ENCODE results near the gene SNTB2. TPM values are rescaled to one million over a fixed set of nuclear protein-coding genes. Genes with fewer than 3 reads are reported as not detected.

Gene SNTB2
- total RNA-seq, 1 donor from 2014 or later, result 22.9 TPM

DNA sequence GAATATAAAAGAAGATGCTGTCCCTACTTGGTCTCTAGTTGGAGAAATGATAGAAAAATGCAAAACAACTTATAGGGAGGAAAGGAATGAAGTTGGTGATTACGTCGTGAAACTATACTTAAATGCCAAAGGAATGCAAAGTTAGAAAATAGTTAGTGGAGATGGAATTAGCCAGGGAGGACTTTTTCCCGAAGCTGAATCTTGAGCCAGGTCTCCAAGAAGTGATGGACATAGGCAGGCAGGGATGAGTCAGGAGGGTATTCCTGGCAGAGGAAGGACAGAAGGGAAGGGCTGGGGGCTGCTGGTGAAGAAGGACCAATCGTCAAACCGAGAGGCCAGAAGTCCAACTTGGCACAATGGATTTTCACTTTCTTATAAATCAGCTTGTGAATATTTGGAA, 1.8 kb downstream of the SNTB2 start:
- H3K9me3 ChIP-seq (ENCODE audit: low read depth), result no peaks in the 10 kb centered on the region
- peaks cover 35% of the 10 kb centered on the region for H4K20me1 ChIP-seq (ENCODE audit: low read depth)
- no peaks in the 10 kb centered on the region for H3K36me3 ChIP-seq
- H3K27me3 ChIP-seq, result no peaks in the 10 kb centered on the region
- H3K4me3 ChIP-seq, result peak overlapping the region; percentile 95
- Mint-ChIP-seq H3K36me3 (peaks cover 11% of the 10 kb centered on the region), H3K4me3 (peak overlapping the region; percentile 91), H3K27me3 (ENCODE audit: insufficient read depth, low read depth) (peaks cover 2% of the 10 kb centered on the region), H3K9me3 (no peaks in the 10 kb centered on the region), H3K27ac (no peak overlapping the region), H3K4me1 (peaks cover 21% of the 10 kb centered on the region)
- H3K9ac ChIP-seq, result peak overlapping the region; percentile 53
- no peak overlapping the region for H3K27ac ChIP-seq
- H3F3A ChIP-seq (ENCODE audit: low read depth), result peaks cover 22% of the 10 kb centered on the region
- H3K4me2 ChIP-seq, result peak overlapping the region; percentile 97
- peaks cover 60% of the 10 kb centered on the region for H3K79me2 ChIP-seq (ENCODE audit: low read depth)
- H3K4me1 ChIP-seq, result peaks cover 20% of the 10 kb centered on the region
- TF ChIP-seq, protein P1, sequence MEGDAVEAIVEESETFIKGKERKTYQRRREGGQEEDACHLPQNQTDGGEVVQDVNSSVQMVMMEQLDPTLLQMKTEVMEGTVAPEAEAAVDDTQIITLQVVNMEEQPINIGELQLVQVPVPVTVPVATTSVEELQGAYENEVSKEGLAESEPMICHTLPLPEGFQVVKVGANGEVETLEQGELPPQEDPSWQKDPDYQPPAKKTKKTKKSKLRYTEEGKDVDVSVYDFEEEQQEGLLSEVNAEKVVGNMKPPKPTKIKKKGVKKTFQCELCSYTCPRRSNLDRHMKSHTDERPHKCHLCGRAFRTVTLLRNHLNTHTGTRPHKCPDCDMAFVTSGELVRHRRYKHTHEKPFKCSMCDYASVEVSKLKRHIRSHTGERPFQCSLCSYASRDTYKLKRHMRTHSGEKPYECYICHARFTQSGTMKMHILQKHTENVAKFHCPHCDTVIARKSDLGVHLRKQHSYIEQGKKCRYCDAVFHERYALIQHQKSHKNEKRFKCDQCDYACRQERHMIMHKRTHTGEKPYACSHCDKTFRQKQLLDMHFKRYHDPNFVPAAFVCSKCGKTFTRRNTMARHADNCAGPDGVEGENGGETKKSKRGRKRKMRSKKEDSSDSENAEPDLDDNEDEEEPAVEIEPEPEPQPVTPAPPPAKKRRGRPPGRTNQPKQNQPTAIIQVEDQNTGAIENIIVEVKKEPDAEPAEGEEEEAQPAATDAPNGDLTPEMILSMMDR (IDR thresholded peaks at IDR 0.05), result no peak
- TF ChIP-seq EZH2phosphoT487 (IDR thresholded peaks at IDR 0.05) (no peak), EZH2 (IDR thresholded peaks at IDR 0.05) (no peak)
- no peak overlapping the region for H2AFZ ChIP-seq (replicated peaks)
- peak; percentile 22 for DNase-seq (ENCODE audit: low spot score)

DNA sequence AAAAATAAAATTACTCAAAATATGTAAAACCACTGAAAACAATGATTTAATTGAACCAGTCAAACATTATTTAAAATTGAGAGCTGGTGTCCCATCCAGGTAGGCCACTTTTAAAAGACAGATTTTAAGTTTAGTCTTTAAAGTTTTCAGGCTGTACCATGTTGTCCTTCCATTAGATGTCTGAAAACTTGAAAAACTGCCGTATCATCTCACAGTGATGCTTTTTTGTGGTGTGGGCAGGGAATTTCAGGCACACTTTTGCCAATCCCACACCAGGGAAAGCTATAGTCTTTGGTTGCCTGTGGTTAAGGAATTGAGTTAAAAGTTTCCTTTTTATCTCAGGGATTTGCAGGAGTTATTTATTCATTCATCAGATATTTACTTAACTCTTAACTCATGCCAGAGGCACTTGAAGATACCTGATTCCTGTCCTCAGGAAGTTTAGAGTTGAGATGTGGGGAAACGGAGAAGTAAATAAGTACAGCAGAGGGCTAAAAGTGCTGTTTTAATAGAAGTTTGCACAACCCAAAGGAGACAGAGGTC, 3.2 kb downstream of the SNTB2 start:
- no peak overlapping the region for H3K9ac ChIP-seq
- peaks cover 72% of the 10 kb centered on the region for H3K79me2 ChIP-seq (ENCODE audit: low read depth)
- H3K4me3 ChIP-seq, result no peak overlapping the region
- no peaks in the 10 kb centered on the region for H3K9me3 ChIP-seq (ENCODE audit: low read depth)
- no peaks in the 10 kb centered on the region for H3K36me3 ChIP-seq
- Mint-ChIP-seq H3K27me3 (ENCODE audit: insufficient read depth, low read depth) (peaks cover 2% of the 10 kb centered on the region), H3K4me3 (no peak overlapping the region), H3K36me3 (peaks cover 9% of the 10 kb centered on the region), H3K9me3 (no peaks in the 10 kb centered on the region), H3K4me1 (peaks cover 21% of the 10 kb centered on the region), H3K27ac (no peak overlapping the region)
- peaks cover 20% of the 10 kb centered on the region for H3K4me1 ChIP-seq
- H2AFZ ChIP-seq (replicated peaks), result no peak overlapping the region
- no peaks in the 10 kb centered on the region for H3K27me3 ChIP-seq
- peaks cover 22% of the 10 kb centered on the region for H3F3A ChIP-seq (ENCODE audit: low read depth)
- peaks cover 42% of the 10 kb centered on the region for H4K20me1 ChIP-seq (ENCODE audit: low read depth)
- TF ChIP-seq, protein P1 (IDR thresholded peaks at IDR 0.05), result no peak
- no peak for TF ChIP-seq EZH2phosphoT487 (IDR thresholded peaks at IDR 0.05)
- TF ChIP-seq EZH2 (IDR thresholded peaks at IDR 0.05), result no peak
- H3K27ac ChIP-seq, result no peak overlapping the region
- no peak overlapping the region for H3K4me2 ChIP-seq
- no peak for DNase-seq (ENCODE audit: low spot score)

DNA sequence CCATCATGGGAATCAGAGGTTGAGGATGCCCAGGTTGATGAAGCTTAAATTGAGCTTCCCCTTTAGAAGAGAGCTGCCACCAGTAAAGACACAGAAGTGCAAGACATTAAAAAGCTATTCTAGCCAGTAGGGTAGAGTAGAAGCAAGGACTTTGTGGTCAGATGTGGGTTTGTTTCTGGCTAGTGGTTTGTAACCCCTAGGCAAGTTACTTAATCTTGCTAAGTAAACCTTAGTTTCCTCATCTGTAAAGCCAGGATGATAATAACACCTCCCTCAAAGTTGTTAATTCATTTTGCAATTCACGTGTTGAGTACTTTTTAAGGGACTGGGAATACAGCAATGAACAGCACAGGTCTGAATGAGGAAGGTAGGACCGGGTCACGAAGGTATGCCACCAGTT, 3.6 kb downstream of the SNTB2 start:
- no peak for DNase-seq (ENCODE audit: low spot score)
- Mint-ChIP-seq H3K4me3 (no peak overlapping the region), H3K27ac (no peak overlapping the region), H3K36me3 (peaks cover 9% of the 10 kb centered on the region), H3K27me3 (ENCODE audit: insufficient read depth, low read depth) (peaks cover 2% of the 10 kb centered on the region), H3K9me3 (no peaks in the 10 kb centered on the region), H3K4me1 (peaks cover 21% of the 10 kb centered on the region)
- peaks cover 42% of the 10 kb centered on the region for H4K20me1 ChIP-seq (ENCODE audit: low read depth)
- no peaks in the 10 kb centered on the region for H3K9me3 ChIP-seq (ENCODE audit: low read depth)
- TF ChIP-seq EZH2phosphoT487 (IDR thresholded peaks at IDR 0.05) (no peak), EZH2 (IDR thresholded peaks at IDR 0.05) (no peak)
- TF ChIP-seq, protein P1 (IDR thresholded peaks at IDR 0.05), result no peak
- no peaks in the 10 kb centered on the region for H3K36me3 ChIP-seq
- no peak overlapping the region for H3K27ac ChIP-seq
- H3K4me2 ChIP-seq, result no peak overlapping the region
- no peak overlapping the region for H2AFZ ChIP-seq (replicated peaks)
- H3K79me2 ChIP-seq (ENCODE audit: low read depth), result peaks cover 77% of the 10 kb centered on the region
- peaks cover 22% of the 10 kb centered on the region for H3F3A ChIP-seq (ENCODE audit: low read depth)
- H3K4me1 ChIP-seq, result peaks cover 20% of the 10 kb centered on the region
- no peak overlapping the region for H3K4me3 ChIP-seq
- no peak overlapping the region for H3K9ac ChIP-seq
- H3K27me3 ChIP-seq, result no peaks in the 10 kb centered on the region
